GM19328 (cell line): ENCODE measurements around the gene RPL18A.

Experiments
- ATAC-seq: cut with Tn5 transposase; IDR thresholded peaks from one replicate; pipeline ENCODE4 v1.9.1; 2021; ENCODE audit warnings: mild to moderate bottlenecking, moderate library complexity; ENCODE audit not compliant: unreplicated experiment

The RPL18A gene

GRCh38 chr19:17841810-17842662 lies 17.7 kb upstream of the RPL18A start:
- no peak for ATAC-seq

- no peak for ATAC-seq
These were observed 16.9 kb upstream of the RPL18A start for GRCh38 chr19:17842663-17843291.

GRCh38 chr19:17843292-17843827 lies 16.4 kb upstream of the RPL18A start:
- ATAC-seq, result no peak

- ATAC-seq, result no peak
These were observed 15.7 kb upstream of the RPL18A start for GRCh38 chr19:17843908-17844490.

GRCh38 chr19:17846146-17846545 lies 13.6 kb upstream of the RPL18A start:
- ATAC-seq, result no peak

GRCh38 chr19:17847538-17848366 lies 12.0 kb upstream of the RPL18A start, which contains the start of gene JAK3:
Gene JAK3, minus strand, starts transcription at chr19:17847982. Its CDS starts 3,565 bp downstream, at chr19:17844417.
- no peak for ATAC-seq

GRCh38 chr19:17848595-17849292 lies 11.0 kb upstream of the RPL18A start:
- ATAC-seq, result no peak

- no peak for ATAC-seq
These were observed 5.6 kb upstream of the RPL18A start for GRCh38 chr19:17854061-17854460.

- ATAC-seq, result no peak
These were observed 4.2 kb upstream of the RPL18A start for GRCh38 chr19:17855280-17856152.

GRCh38 chr19:17860331-17860992 lies 752 bp downstream of the RPL18A start:
- ATAC-seq, result no peak

GRCh38 chr19:17860993-17861360 lies 1.3 kb downstream of the RPL18A start:
- ATAC-seq, result no peak

- ATAC-seq, result no peak
These were observed 2.1 kb downstream of the RPL18A start for GRCh38 chr19:17861542-17862402.

GRCh38 chr19:17862711-17863519 lies 3.2 kb downstream of the RPL18A start:
- ATAC-seq, result no peak

GRCh38 chr19:17863520-17864182 lies 3.9 kb downstream of the RPL18A start:
- no peak for ATAC-seq

GRCh38 chr19:17865364-17866311 lies 5.9 kb downstream of the RPL18A start:
- ATAC-seq, result no peak
